HG02623 (cell line): ENCODE data around the gene SSPN.
"Not testable (repeated sequence)": the region's sequence is repeated elsewhere in the genome, so short reads cannot be mapped to it uniquely, and the experiment has no call there.

Experiments used
- ATAC-seq: cut with Tn5 transposase; IDR thresholded peaks from one replicate; pipeline ENCODE4 v1.9.1; 2021; ENCODE audit warnings: moderate library complexity; ENCODE audit not compliant: unreplicated experiment

The SSPN gene

GRCh38 chr12:26226629-26227360, 31.4 kb downstream of the SSPN start:
- ATAC-seq = no peak

- ATAC-seq = no peak
These were observed 32.0 kb downstream of the SSPN start for GRCh38 chr12:26227361-26227745.

GRCh38 chr12:26229910-26230309, 34.5 kb downstream of the SSPN start:
- ATAC-seq = no peak

GRCh38 chr12:26231470-26231869, 36.1 kb downstream of the SSPN start:
- ATAC-seq = no peak

GRCh38 chr12:26231921-26232320, 36.5 kb downstream of the SSPN start:
- ATAC-seq = no peak

- no peak for ATAC-seq
These were observed 38.3 kb downstream of the SSPN start for GRCh38 chr12:26233631-26234030.

GRCh38 chr12:26235465-26235864, 40.1 kb downstream of the SSPN start:
- not testable (repeated sequence) for ATAC-seq

GRCh38 chr12:26238341-26239121, 43.2 kb downstream of the SSPN start:
- no peak for ATAC-seq

GRCh38 chr12:26239122-26239851, 43.9 kb downstream of the SSPN start:
- no peak for ATAC-seq

- ATAC-seq = no peak
These were observed 44.8 kb downstream of the SSPN start for GRCh38 chr12:26239852-26240815.

- no peak for ATAC-seq
These were observed 45.7 kb downstream of the SSPN start for GRCh38 chr12:26241080-26241479.

GRCh38 chr12:26242683-26243082, 47.3 kb downstream of the SSPN start:
- ATAC-seq = no peak

GRCh38 chr12:26244503-26244902, 49.1 kb downstream of the SSPN start:
- ATAC-seq = no peak

- ATAC-seq = no peak
These were observed 50.0 kb downstream of the SSPN start for GRCh38 chr12:26245175-26245942.

- no peak for ATAC-seq
These were observed 51.3 kb downstream of the SSPN start for GRCh38 chr12:26246483-26247164.

- ATAC-seq = no peak
These were observed 52.5 kb downstream of the SSPN start for GRCh38 chr12:26247873-26248272.

- no peak for ATAC-seq
These were observed 55.4 kb downstream of the SSPN start for GRCh38 chr12:26250801-26251200.

- ATAC-seq = no peak
These were observed 56.2 kb downstream of the SSPN start for GRCh38 chr12:26251600-26251999.

- ATAC-seq = no peak
These were observed 57.6 kb downstream of the SSPN start for GRCh38 chr12:26252946-26253345.
